Measurements from ENCODE around the gene HGF.

DNA sequence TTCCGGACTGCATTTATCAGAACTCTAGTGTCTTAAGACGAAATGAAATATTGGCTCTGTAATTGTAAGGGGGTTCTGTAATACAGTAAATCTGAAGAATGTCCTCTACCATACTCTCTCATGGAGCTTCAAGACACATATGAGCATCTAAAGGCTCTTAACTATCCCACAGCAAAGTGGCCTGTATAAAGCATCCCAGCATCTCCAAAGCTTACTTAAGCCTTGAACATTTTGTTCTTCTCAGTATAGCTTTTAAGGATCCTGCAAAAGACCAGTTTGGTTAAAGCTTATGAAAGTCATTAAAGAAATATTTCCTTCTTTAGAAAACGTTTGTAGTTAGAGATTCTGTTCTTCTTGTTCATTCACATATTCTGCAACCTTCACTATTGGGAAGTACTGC lies 75.1 kb downstream of the HGF start:
- TF ChIP-seq, protein P1, sequence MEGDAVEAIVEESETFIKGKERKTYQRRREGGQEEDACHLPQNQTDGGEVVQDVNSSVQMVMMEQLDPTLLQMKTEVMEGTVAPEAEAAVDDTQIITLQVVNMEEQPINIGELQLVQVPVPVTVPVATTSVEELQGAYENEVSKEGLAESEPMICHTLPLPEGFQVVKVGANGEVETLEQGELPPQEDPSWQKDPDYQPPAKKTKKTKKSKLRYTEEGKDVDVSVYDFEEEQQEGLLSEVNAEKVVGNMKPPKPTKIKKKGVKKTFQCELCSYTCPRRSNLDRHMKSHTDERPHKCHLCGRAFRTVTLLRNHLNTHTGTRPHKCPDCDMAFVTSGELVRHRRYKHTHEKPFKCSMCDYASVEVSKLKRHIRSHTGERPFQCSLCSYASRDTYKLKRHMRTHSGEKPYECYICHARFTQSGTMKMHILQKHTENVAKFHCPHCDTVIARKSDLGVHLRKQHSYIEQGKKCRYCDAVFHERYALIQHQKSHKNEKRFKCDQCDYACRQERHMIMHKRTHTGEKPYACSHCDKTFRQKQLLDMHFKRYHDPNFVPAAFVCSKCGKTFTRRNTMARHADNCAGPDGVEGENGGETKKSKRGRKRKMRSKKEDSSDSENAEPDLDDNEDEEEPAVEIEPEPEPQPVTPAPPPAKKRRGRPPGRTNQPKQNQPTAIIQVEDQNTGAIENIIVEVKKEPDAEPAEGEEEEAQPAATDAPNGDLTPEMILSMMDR (IDR thresholded peaks at IDR 0.05) = no peak
- TF ChIP-seq POLR2A (IDR thresholded peaks at IDR 0.05) = no peak
